GM21526 (cell line): ENCODE data around the gene CLEC4E.
"Not testable (repeated sequence)": the region's sequence is repeated elsewhere in the genome, so short reads cannot be mapped to it uniquely, and the experiment has no call there.

ENCODE experiments used
- ATAC-seq: cut with Tn5 transposase; IDR thresholded peaks from one replicate; pipeline ENCODE4 v1.9.1; 2021; ENCODE audit warnings: moderate library complexity; ENCODE audit not compliant: unreplicated experiment, low FRiP score

Gene CLEC4E

GRCh38 chr12:8540831-8541230 is at the start of gene CLEC4E:
TSS of gene CLEC4E (minus strand) at chr12:8540905. CDS start at chr12:8540797, 108 bp downstream.
- not testable (repeated sequence) for ATAC-seq

- no peak for ATAC-seq
Measured at GRCh38 chr12:8589679-8590078, 49.0 kb upstream of the CLEC4E start.

- ATAC-seq, result not testable (repeated sequence)
Measured at GRCh38 chr12:8584478-8584877, 43.8 kb upstream of the CLEC4E start.

- no peak for ATAC-seq
Measured at GRCh38 chr12:8584004-8584403, 43.3 kb upstream of the CLEC4E start.

GRCh38 chr12:8581098-8581784 is 40.5 kb upstream of the CLEC4E start:
- ATAC-seq, result no peak

GRCh38 chr12:8577879-8578278 is 37.2 kb upstream of the CLEC4E start:
- no peak for ATAC-seq

GRCh38 chr12:8572507-8572906 is 31.8 kb upstream of the CLEC4E start:
- no peak for ATAC-seq

GRCh38 chr12:8566525-8566924 is 25.8 kb upstream of the CLEC4E start:
- ATAC-seq, result no peak

GRCh38 chr12:8566052-8566451 is 25.3 kb upstream of the CLEC4E start:
- ATAC-seq, result not testable (repeated sequence)

- no peak for ATAC-seq
Measured at GRCh38 chr12:8564656-8565055, 24.0 kb upstream of the CLEC4E start.

GRCh38 chr12:8563356-8563755 is 22.7 kb upstream of the CLEC4E start:
- ATAC-seq, result no peak

GRCh38 chr12:8562310-8562709 is 21.6 kb upstream of the CLEC4E start:
- no peak for ATAC-seq

- no peak for ATAC-seq
Measured at GRCh38 chr12:8561011-8561410, 20.3 kb upstream of the CLEC4E start.

- ATAC-seq, result no peak
Measured at GRCh38 chr12:8559676-8560075, 19.0 kb upstream of the CLEC4E start.

GRCh38 chr12:8556531-8557097 is 15.9 kb upstream of the CLEC4E start:
- ATAC-seq, result no peak

GRCh38 chr12:8554451-8555195 is 13.9 kb upstream of the CLEC4E start:
- ATAC-seq, result no peak

GRCh38 chr12:8553088-8553627 is 12.5 kb upstream of the CLEC4E start:
- ATAC-seq, result no peak

- no peak for ATAC-seq
Measured at GRCh38 chr12:8549381-8549780, 8.7 kb upstream of the CLEC4E start.

GRCh38 chr12:8548192-8548591 is 7.5 kb upstream of the CLEC4E start:
- no peak for ATAC-seq

GRCh38 chr12:8547645-8548044 is 6.9 kb upstream of the CLEC4E start:
- no peak for ATAC-seq

- no peak for ATAC-seq
Measured at GRCh38 chr12:8546591-8546990, 5.9 kb upstream of the CLEC4E start.
